ENCODE results near the gene ZFHX3. TPM values are rescaled to one million over a fixed set of nuclear protein-coding genes. Genes with fewer than 3 reads are reported as not detected.

Gene ZFHX3
- total RNA-seq, 2 donors from 2014 or later, result 57.7 to 70.1 TPM

GRCh38 chr16:72952811-72953271 lies 95.1 kb downstream of the ZFHX3 start:
- no peaks in the 10 kb centered on the region for H3K27me3 ChIP-seq (replicated peaks; ENCODE audit: insufficient read depth)
- peaks cover 14% of the 10 kb centered on the region for H3K36me3 ChIP-seq
- peak overlapping the region in 1 of 2 donors; percentile 53 for H3K27ac ChIP-seq
- peak overlapping the region; percentile 52 for H3K4me3 ChIP-seq
- ATAC-seq (ENCODE audit: insufficient number of reproducible peaks, low FRiP score, low read depth) (peak; percentile 17), DNase-seq (ENCODE audit: low spot score) (no peak)
- H3K4me1 ChIP-seq (ENCODE audit: control insufficient read depth in 1 of 2, low read depth in 2 of 2), result peaks cover 25 to 63% of the 10 kb centered on the region in 2 donors
- TF ChIP-seq CTCF (IDR thresholded peaks at IDR 0.05), result no peak
- H3K9me3 ChIP-seq, result no peaks in the 10 kb centered on the region

DNA sequence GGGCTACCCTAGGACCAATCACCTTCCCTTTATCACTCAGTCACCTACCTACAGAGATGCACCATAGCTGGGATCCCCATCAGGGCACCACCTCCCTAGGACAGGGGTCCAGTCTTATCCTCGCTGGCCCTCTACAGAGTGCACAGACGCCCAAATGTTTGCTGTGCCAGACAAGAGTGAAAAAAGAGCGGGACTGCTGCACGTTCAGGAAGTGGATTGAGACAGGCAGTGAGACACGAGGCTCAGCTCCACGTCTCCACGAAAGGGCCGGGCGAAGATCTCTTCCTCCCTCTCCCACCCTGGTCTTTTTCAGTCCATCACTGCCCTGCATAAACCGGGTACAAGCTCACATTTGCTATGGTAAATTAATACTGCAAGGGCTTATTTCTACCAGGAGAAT lies 95.5 kb downstream of the ZFHX3 start:
- TF ChIP-seq CTCF (IDR thresholded peaks at IDR 0.05), result no peak
- Histone ChIP-seq H3K27me3 (replicated peaks; ENCODE audit: insufficient read depth) (no peaks in the 10 kb centered on the region), H3K9me3 (no peaks in the 10 kb centered on the region), H3K27ac (peak overlapping the region; percentile 39 to 53), H3K4me1 (ENCODE audit: control insufficient read depth in 1 of 2, low read depth in 2 of 2) (peaks cover 28 to 68% of the 10 kb centered on the region in 2 donors), H3K4me3 (peak overlapping the region; percentile 52), H3K36me3 (peaks cover 11% of the 10 kb centered on the region)
- no peak for DNase-seq (ENCODE audit: low spot score)
- ATAC-seq (ENCODE audit: insufficient number of reproducible peaks, low FRiP score, low read depth), result no peak

DNA sequence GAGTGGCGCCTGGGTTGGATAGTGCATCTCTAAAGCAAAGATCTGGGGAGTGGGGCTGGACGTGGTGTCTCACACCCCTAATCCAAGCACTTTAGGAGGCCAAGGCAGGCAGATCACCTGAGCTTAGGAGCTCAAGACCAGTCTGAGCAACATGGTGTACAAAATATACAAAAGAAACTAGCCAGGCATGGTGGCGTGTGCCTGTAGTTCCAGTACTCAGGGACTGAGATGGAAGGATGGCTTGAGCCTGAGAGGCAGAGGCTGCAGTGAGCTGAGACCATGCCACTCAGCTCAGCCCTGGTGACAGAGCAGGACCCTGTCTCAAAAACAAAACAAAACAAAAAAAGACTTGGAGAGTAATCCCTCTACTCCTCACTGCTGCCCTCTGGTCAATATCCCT lies 96.0 kb downstream of the ZFHX3 start:
- DNase-seq (ENCODE audit: low spot score), result no peak
- Histone ChIP-seq H3K27ac (peak overlapping the region; percentile 39 to 53), H3K4me1 (ENCODE audit: control insufficient read depth in 1 of 2, low read depth in 2 of 2) (peaks cover 33 to 73% of the 10 kb centered on the region in 2 donors), H3K36me3 (peaks cover 8% of the 10 kb centered on the region), H3K9me3 (no peaks in the 10 kb centered on the region), H3K27me3 (replicated peaks; ENCODE audit: insufficient read depth) (no peaks in the 10 kb centered on the region), H3K4me3 (no peak overlapping the region)
- no peak for ATAC-seq (ENCODE audit: insufficient number of reproducible peaks, low FRiP score, low read depth)
- TF ChIP-seq CTCF (IDR thresholded peaks at IDR 0.05), result no peak

- ATAC-seq (ENCODE audit: insufficient number of reproducible peaks, low FRiP score, low read depth), result no peak
- no peak for TF ChIP-seq CTCF (IDR thresholded peaks at IDR 0.05)
- H3K9me3 ChIP-seq, result no peaks in the 10 kb centered on the region
- no peaks in the 10 kb centered on the region for H3K27me3 ChIP-seq (replicated peaks; ENCODE audit: insufficient read depth)
- no peak overlapping the region for H3K27ac ChIP-seq
- H3K36me3 ChIP-seq, result peaks cover 8% of the 10 kb centered on the region
- H3K4me1 ChIP-seq (ENCODE audit: control insufficient read depth in 1 of 2, low read depth in 2 of 2), result peaks cover 42 to 76% of the 10 kb centered on the region in 2 donors
- DNase-seq (ENCODE audit: low spot score), result no peak
- no peak overlapping the region for H3K4me3 ChIP-seq
These were observed 97.3 kb downstream of the ZFHX3 start for GRCh38 chr16:72950669-72951068.

DNA sequence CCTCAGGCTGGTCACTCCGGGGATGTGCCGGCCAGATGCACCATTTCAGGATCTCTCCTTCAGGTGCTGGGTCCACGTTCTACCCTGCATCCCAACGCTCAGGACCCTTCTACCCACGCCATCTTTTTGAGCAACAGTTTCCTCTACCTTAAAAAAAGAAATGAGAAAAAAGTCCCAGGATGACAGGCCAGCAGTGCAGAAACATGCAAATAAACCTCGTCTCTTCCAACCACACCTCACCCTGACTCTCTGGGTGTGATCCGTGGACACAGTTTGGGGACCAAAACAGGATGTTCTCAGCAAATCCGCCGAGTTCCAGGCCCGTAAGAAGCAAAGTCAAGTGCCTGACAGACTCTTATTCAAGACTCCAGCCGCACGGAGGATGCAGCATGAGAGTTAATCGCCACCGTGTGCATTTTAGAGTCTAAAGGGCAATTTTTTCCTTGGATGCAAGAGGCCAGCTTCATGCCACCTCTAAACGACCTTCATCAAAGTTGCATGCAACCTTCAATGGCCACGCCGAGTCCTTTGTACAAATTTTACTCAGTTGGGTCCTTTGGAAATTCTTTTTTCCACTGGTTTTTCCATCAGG lies 99.6 kb downstream of the ZFHX3 start:
- Histone ChIP-seq H3K4me1 (ENCODE audit: control insufficient read depth in 1 of 2, low read depth in 2 of 2) (peaks cover 33 to 62% of the 10 kb centered on the region in 2 donors), H3K4me3 (no peak overlapping the region), H3K27me3 (replicated peaks; ENCODE audit: insufficient read depth) (no peaks in the 10 kb centered on the region), H3K36me3 (peaks cover 8% of the 10 kb centered on the region), H3K27ac (peak overlapping the region in 1 of 2 donors; percentile 18), H3K9me3 (no peaks in the 10 kb centered on the region)
- no peak for TF ChIP-seq CTCF (IDR thresholded peaks at IDR 0.05)
- DNase-seq (ENCODE audit: low spot score), result no peak
- ATAC-seq (ENCODE audit: insufficient number of reproducible peaks, low FRiP score, low read depth), result no peak
